MM.1S (cell line): ENCODE results near the gene SMIM22.

Source experiments
- CTCF ChIP-seq: fragments of 300-600 bp; sonication (generic); IDR thresholded peaks from 2 replicates; pipeline ENCODE4 v1.5.1; 2016; ENCODE audit warnings: antibody characterized with exemption, low read length, mixed read lengths
- EZH2 ChIP-seq: fragments of 300-600 bp; sonication (generic); optimal IDR thresholded peaks from 2 replicates; pipeline ENCODE3; 2017; ENCODE audit warnings: low read depth, mild to moderate bottlenecking, antibody characterized with exemption, low read length, mixed read lengths
- EZH2phosphoT487 ChIP-seq: fragments of 300-600 bp; sonication (generic); IDR thresholded peaks from 2 replicates; pipeline ENCODE4 v1.6.1; 2018; ENCODE audit warnings: antibody characterized with exemption, low read length

- TF ChIP-seq CTCF (no peak), EZH2phosphoT487 (no peak), EZH2 (no peak)
These were observed 25.5 kb downstream of the SMIM22 start for GRCh38 chr16:4820652-4821051.
